CD4-positive, alpha-beta T cell (primary cell): ENCODE measurements around the gene IL37. TPM values are rescaled to one million over a fixed set of nuclear protein-coding genes. Genes with fewer than 3 reads are reported as not detected.

Experiments
- ATAC-seq: fragments of 200-7000 bp; cut with Tn5 transposase; one replicate; pipeline ENCODE4 v1.10.0; 2022; ENCODE audit warnings: mild to moderate bottlenecking; ENCODE audit not compliant: poor library complexity
- CTCF ChIA-PET: fragments of 350-600 bp; sonication (Branson Sonifier 250); formaldehyde crosslinking; loops from one replicate; lab custom pipeline; 2021; ENCODE audit warnings: antibody characterized with exemption, inconsistent platforms; lab: Charles Lee
- POLR2A ChIA-PET: fragments of 350-600 bp; sonication (Branson Sonifier 250); formaldehyde crosslinking; loops from one replicate; lab custom pipeline; 2021; ENCODE audit warnings: antibody characterized with exemption, inconsistent platforms; lab: Charles Lee
- DNase-seq, 14 experiments: peaks; one replicate each; pipeline ENCODE4 v3.0.0-alpha.2; 2013 to 2020; ENCODE audit warnings: mixed read lengths in 2 of 14
- H3K27ac ChIP-seq, 2 donors: one replicate each; pipeline versions ENCODE4 v1.5.1 to v1.7.0; 2013; ENCODE audit warnings: low read length in 2 of 2, low read depth in 1 of 2, mild to moderate bottlenecking in 1 of 2
- H3K27me3 ChIP-seq, 2 experiments: 1 replicate in 1 of 2; 2 replicates in 1 of 2; pipeline versions ENCODE4 v1.6.1 to v1.7.0; 2013; ENCODE audit warnings: low read length in 2 of 2, control low read depth in 1 of 2, mild to moderate bottlenecking in 1 of 2, moderate library complexity in 1 of 2; ENCODE audit not compliant: insufficient read depth in 2 of 2, control insufficient read depth in 1 of 2
- H3K36me3 ChIP-seq: one replicate; pipeline ENCODE4 v1.6.1; 2013; ENCODE audit warnings: low read length, control low read depth; ENCODE audit not compliant: insufficient read depth
- H3K4me1 ChIP-seq: one replicate; pipeline ENCODE4 v1.6.1; 2013; ENCODE audit warnings: low read length, control low read depth; ENCODE audit not compliant: insufficient read depth
- H3K4me3 ChIP-seq: one replicate; pipeline ENCODE4 v1.5.1; 2013; ENCODE audit warnings: mild to moderate bottlenecking, low read length, moderate library complexity
- H3K9me3 ChIP-seq, 2 experiments: 1 replicate in 1 of 2; 2 replicates in 1 of 2; pipeline versions ENCODE4 v1.6.1 to v1.7.0; 2013; ENCODE audit warnings: low read length in 2 of 2, mild to moderate bottlenecking in 2 of 2, control low read depth in 1 of 2, moderate library complexity in 1 of 2; ENCODE audit not compliant: control insufficient read depth in 1 of 2, insufficient read depth in 1 of 2
- H3K27ac Mint-ChIP-seq: one replicate; pipeline ENCODE4 v1.8.0; 2020; ENCODE audit warnings: mixed read lengths
- H3K27me3 Mint-ChIP-seq: one replicate; pipeline ENCODE4 v1.8.0; 2021; ENCODE audit warnings: mixed read lengths
- H3K36me3 Mint-ChIP-seq: one replicate; pipeline ENCODE4 v1.8.0; 2021; ENCODE audit warnings: low read depth, mixed read lengths
- H3K4me1 Mint-ChIP-seq: one replicate; pipeline ENCODE4 v1.8.0; 2021; ENCODE audit warnings: low read depth, mixed read lengths
- H3K4me3 Mint-ChIP-seq: one replicate; pipeline ENCODE4 v1.8.0; 2020; ENCODE audit warnings: mild to moderate bottlenecking, mixed read lengths
- H3K9me3 Mint-ChIP-seq: one replicate; pipeline ENCODE4 v1.8.0; 2020; ENCODE audit warnings: mixed read lengths
- CTCF ChIP-seq: fragments of 200-600 bp; IDR thresholded peaks from one replicate; pipeline ENCODE4 v1.8.0; 2022; ENCODE audit warnings: antibody characterized with exemption, mild to moderate bottlenecking
- intact Hi-C, 2 experiments: fragments of 100-400 bp; cut with DNase I in 1 of 2; cut with micrococcal nuclease in 1 of 2; formaldehyde crosslinking; loops; one replicate each; pipeline versions ENCODE4 v1.15.1 to v1.9.0; 2023 to 2025; cut with DNase I, micrococcal nuclease
- total RNA-seq, 174 experiments: library from RNA in 2 of 174; stranded (reverse) in 2 of 174; gene quantifications; one replicate each; pipeline ENCODE4 v1.2.3 and lab custom pipeline; 2021 to 2026

Gene IL37
- total RNA-seq, 2 experiments from 2014 or later = not detected

GRCh38 chr2:112889976-112890375 is 21.0 kb upstream of the IL37 start:
- no peaks in the 10 kb centered on the region for H3K27me3 Mint-ChIP-seq
- Histone ChIP-seq H3K4me1 (peaks cover 1% of the 10 kb centered on the region), H3K4me3 (no peak overlapping the region), H3K36me3 (no peaks in the 10 kb centered on the region), H3K27me3 (no peaks in the 10 kb centered on the region), H3K27ac (no peak overlapping the region), H3K9me3 (no peaks in the 10 kb centered on the region)
- no peak overlapping the region for H3K27ac Mint-ChIP-seq
- no peaks in the 10 kb centered on the region for H3K36me3 Mint-ChIP-seq
- intact Hi-C loops = no loop called here
- no peak for TF ChIP-seq CTCF
- no peak for ATAC-seq
- no peaks in the 10 kb centered on the region for H3K9me3 Mint-ChIP-seq
- ChIA-PET CTCF (no interaction called here), POLR2A (no interaction called here)
- no peak for DNase-seq
- H3K4me1 Mint-ChIP-seq = peaks cover 3% of the 10 kb centered on the region
- no peak overlapping the region for H3K4me3 Mint-ChIP-seq

- DNase-seq (no peak), ATAC-seq (no peak)
- CTCF ChIA-PET = no interaction called here
- Mint-ChIP-seq H3K36me3 (no peaks in the 10 kb centered on the region), H3K27ac (no peak overlapping the region), H3K27me3 (peaks cover 3% of the 10 kb centered on the region), H3K4me3 (no peak overlapping the region), H3K4me1 (no peaks in the 10 kb centered on the region), H3K9me3 (no peaks in the 10 kb centered on the region)
- Histone ChIP-seq H3K27me3 (no peaks in the 10 kb centered on the region), H3K9me3 (no peaks in the 10 kb centered on the region), H3K4me1 (no peaks in the 10 kb centered on the region), H3K27ac (no peak overlapping the region), H3K4me3 (no peak overlapping the region), H3K36me3 (no peaks in the 10 kb centered on the region)
- intact Hi-C loops = no loop called here
- POLR2A ChIA-PET = no interaction called here
- no peak for TF ChIP-seq CTCF
Observed at GRCh38 chr2:112891385-112891831, 19.6 kb upstream of the IL37 start.

GRCh38 chr2:112893752-112894151 is 17.2 kb upstream of the IL37 start:
- H3K9me3 Mint-ChIP-seq = no peaks in the 10 kb centered on the region
- H3K36me3 ChIP-seq = no peaks in the 10 kb centered on the region
- ATAC-seq (no peak), DNase-seq (no peak)
- H3K4me1 Mint-ChIP-seq = no peaks in the 10 kb centered on the region
- TF ChIP-seq CTCF = no peak
- H3K4me3 ChIP-seq = no peak overlapping the region
- H3K36me3 Mint-ChIP-seq = no peaks in the 10 kb centered on the region
- POLR2A ChIA-PET = no interaction called here
- intact Hi-C loops = no loop called here
- CTCF ChIA-PET = interaction anchor here (1.3 kb wide), 1 partner anchor 11 kb away, joined by 3 read pairs; no protein-coding TSS in a partner anchor
- no peaks in the 10 kb centered on the region for H3K9me3 ChIP-seq
- no peaks in the 10 kb centered on the region for H3K27me3 ChIP-seq
- peaks cover 13% of the 10 kb centered on the region for H3K27me3 Mint-ChIP-seq
- no peak overlapping the region for H3K27ac ChIP-seq
- H3K27ac Mint-ChIP-seq = no peak overlapping the region
- H3K4me3 Mint-ChIP-seq = no peak overlapping the region
- H3K4me1 ChIP-seq = no peaks in the 10 kb centered on the region
